ENCODE measurements around the gene DUSP10.

The DUSP10 gene

GRCh38 chr1:221761354-221762002 is 19.6 kb upstream of the DUSP10 start:
- Histone ChIP-seq H3K4me3 (ENCODE audit: low read depth, low read length) (no peak overlapping the region), H3K36me3 (no peaks in the 10 kb centered on the region), H3K27ac (no peak overlapping the region), H3K9me3 (ENCODE audit: severe bottlenecking) (no peaks in the 10 kb centered on the region), H3K27me3 (ENCODE audit: insufficient read depth, low read depth, severe bottlenecking) (no peaks in the 10 kb centered on the region)
- TF ChIP-seq CTCF (IDR thresholded peaks at IDR 0.05; ENCODE audit: low read depth, low read length) = no peak
- no peak for DNase-seq

- no peaks in the 10 kb centered on the region for H3K27me3 ChIP-seq (ENCODE audit: insufficient read depth, low read depth, severe bottlenecking)
- no peak overlapping the region for H3K27ac ChIP-seq
- H3K9me3 ChIP-seq (ENCODE audit: severe bottlenecking) = no peaks in the 10 kb centered on the region
- H3K4me3 ChIP-seq (ENCODE audit: low read depth, low read length) = no peak overlapping the region
- no peak for DNase-seq
- no peak for TF ChIP-seq CTCF (IDR thresholded peaks at IDR 0.05; ENCODE audit: low read depth, low read length)
- H3K36me3 ChIP-seq = no peaks in the 10 kb centered on the region
Observed at GRCh38 chr1:221760911-221761310, 19.0 kb upstream of the DUSP10 start.

GRCh38 chr1:221759436-221759835 is 17.5 kb upstream of the DUSP10 start:
- no peak for TF ChIP-seq CTCF (IDR thresholded peaks at IDR 0.05; ENCODE audit: low read depth, low read length)
- Histone ChIP-seq H3K36me3 (no peaks in the 10 kb centered on the region), H3K27ac (no peak overlapping the region), H3K9me3 (ENCODE audit: severe bottlenecking) (no peaks in the 10 kb centered on the region), H3K27me3 (ENCODE audit: insufficient read depth, low read depth, severe bottlenecking) (no peaks in the 10 kb centered on the region), H3K4me3 (ENCODE audit: low read depth, low read length) (no peak overlapping the region)
- no peak for DNase-seq

- Histone ChIP-seq H3K36me3 (no peaks in the 10 kb centered on the region), H3K27me3 (ENCODE audit: insufficient read depth, low read depth, severe bottlenecking) (no peaks in the 10 kb centered on the region), H3K9me3 (ENCODE audit: severe bottlenecking) (no peaks in the 10 kb centered on the region), H3K27ac (no peak overlapping the region), H3K4me3 (ENCODE audit: low read depth, low read length) (no peak overlapping the region)
- no peak for TF ChIP-seq CTCF (IDR thresholded peaks at IDR 0.05; ENCODE audit: low read depth, low read length)
- no peak for DNase-seq
Observed at GRCh38 chr1:221758455-221758854, 16.6 kb upstream of the DUSP10 start.

GRCh38 chr1:221756830-221757551 is 15.1 kb upstream of the DUSP10 start:
- H3K9me3 ChIP-seq (ENCODE audit: severe bottlenecking) = no peaks in the 10 kb centered on the region
- H3K27ac ChIP-seq = no peak overlapping the region
- H3K4me3 ChIP-seq (ENCODE audit: low read depth, low read length) = no peak overlapping the region
- DNase-seq = no peak
- H3K36me3 ChIP-seq = no peaks in the 10 kb centered on the region
- H3K27me3 ChIP-seq (ENCODE audit: insufficient read depth, low read depth, severe bottlenecking) = no peaks in the 10 kb centered on the region
- no peak for TF ChIP-seq CTCF (IDR thresholded peaks at IDR 0.05; ENCODE audit: low read depth, low read length)
